Gastrocnemius medialis (tissue), 4 donors: Measurements from ENCODE around the gene SMARCA5. TPM values are rescaled to one million over a fixed set of nuclear protein-coding genes. Genes with fewer than 3 reads are reported as not detected.

Source experiments
- ATAC-seq, 2 donors: fragments of 150-250 bp; one replicate each; pipeline ENCODE4 v1.9.1; 2016
- DNase-seq, 2 donors: peaks; one replicate each; pipeline ENCODE4 v3.0.0-alpha.2; 2019
- H3K27ac ChIP-seq, 4 donors: fragments of 200-600 bp; sonication (generic); 1 replicate in 1 of 4; 2 replicates in 3 of 4; pipeline ENCODE4 v1.5.1; 2016 to 2018; ENCODE audit warnings: mild to moderate bottlenecking in 2 of 4, moderate library complexity in 1 of 4
- H3K27me3 ChIP-seq, 3 donors: fragments of 200-600 bp; sonication (generic) in 2 of 3; 1 replicate in 1 of 3; 2 replicates in 2 of 3; pipeline versions ENCODE4 v1.5.1 to v1.6.0; 2016 to 2019; ENCODE audit warnings: mild to moderate bottlenecking in 1 of 3, moderate library complexity in 1 of 3
- H3K36me3 ChIP-seq, 2 donors: fragments of 200-600 bp; sonication (generic) in 1 of 2; one replicate each; pipeline ENCODE4 v1.5.1; 2017 to 2018
- H3K4me1 ChIP-seq, 2 donors: fragments of 200-600 bp; sonication (generic) in 1 of 2; one replicate each; pipeline ENCODE4 v1.5.1; 2016 to 2017; ENCODE audit warnings: mild to moderate bottlenecking in 2 of 2
- H3K4me3 ChIP-seq, 4 donors: fragments of 200-600 bp; sonication (generic) in 3 of 4; 1 replicate in 1 of 4; 2 replicates in 3 of 4; pipeline ENCODE4 v1.5.1; 2016 to 2019; ENCODE audit warnings: mild to moderate bottlenecking in 2 of 4
- H3K9me3 ChIP-seq, 3 donors: fragments of 200-600 bp; sonication (generic) in 2 of 3; 1 replicate in 1 of 3; 2 replicates in 2 of 3; pipeline ENCODE4 v1.5.1; 2016 to 2019
- POLR2A ChIP-seq, 2 donors: fragments of 450-650 bp; IDR thresholded peaks; one replicate each; pipeline ENCODE4 v1.6.1; 2017; ENCODE audit warnings: antibody characterized with exemption in 2 of 2, mild to moderate bottlenecking in 2 of 2, moderate library complexity in 2 of 2
- in situ Hi-C, 4 donors: fragments of 200-750 bp; cut with MboI; loops; one replicate each; pipeline versions ENCODE4 v1.15.0 to v1.8.0; 2017; ENCODE audit warnings: low sequenced_read_pairs in 4 of 4
- intact Hi-C: fragments of 100-400 bp; cut with DNase I; formaldehyde crosslinking; loops from one replicate; pipeline ENCODE4 v1.15.1; 2023; ENCODE audit warnings: low total_unique reads
- total RNA-seq, 4 donors: library from RNA; depleted of rRNA; stranded (reverse); fragments of >200 nt; gene quantifications; one replicate each; pipeline versions ENCODE4 v1.1.0 to v1.2.3, GENCODE V29; 2016
- TF ChIP-seq, protein P1 (sequence below), 5 experiments: fragments of 450-650 bp in 3 of 5; fragments of 200-600 bp in 2 of 5; sonication (generic) in 2 of 5; IDR thresholded peaks in 4 of 5; conservative IDR thresholded peaks in 1 of 5; 1 replicate in 4 of 5; 2 replicates in 1 of 5; pipeline ENCODE4 v1.5.1; 2016 to 2019; ENCODE audit warnings: antibody characterized with exemption in 5 of 5, mild to moderate bottlenecking in 3 of 5, moderate library complexity in 3 of 5

The SMARCA5 gene
- total RNA-seq, 4 donors from 2014 or later = 19.7 to 27.8 (median 26.7) TPM

DNA sequence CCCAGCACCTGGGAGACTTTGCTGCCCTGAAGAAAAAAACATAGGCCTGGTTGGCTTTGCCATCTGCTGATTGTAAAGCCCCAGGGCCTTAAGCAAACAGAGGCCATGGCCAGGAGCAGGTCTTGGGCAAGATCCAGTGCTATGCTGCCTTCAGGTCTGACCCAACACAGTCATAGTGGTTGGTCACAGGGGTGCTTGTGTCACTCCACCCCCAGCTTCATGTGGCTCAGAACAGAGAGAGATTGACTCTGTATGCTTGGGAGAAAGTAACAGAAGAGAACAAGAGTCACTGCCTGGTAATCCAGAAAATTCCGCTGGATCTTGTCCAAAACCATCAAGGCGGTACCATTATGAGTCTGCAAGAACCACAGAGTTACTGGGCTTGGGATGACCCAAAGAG lies 24.4 kb upstream of the SMARCA5 start:
- Histone ChIP-seq H3K4me1 (no peaks in the 10 kb centered on the region), H3K27me3 (no peaks in the 10 kb centered on the region), H3K4me3 (no peak overlapping the region), H3K9me3 (no peaks in the 10 kb centered on the region), H3K36me3 (no peaks in the 10 kb centered on the region), H3K27ac (no peak overlapping the region)
- ATAC-seq (no peak), DNase-seq (no peak)
- in situ Hi-C loops (loop anchor here in 3 of 4 donors (10.0 to 25.0 kb wide), 4 partner anchors 152 to 502 kb away; partner anchors contain the start of gene GAB1 (in 1 of the 3)), intact Hi-C loops (loop anchor here (10.0 kb wide), 1 partner anchor 154 kb away; the partner anchor contains the start of gene GAB1)
- TF ChIP-seq, protein P1, sequence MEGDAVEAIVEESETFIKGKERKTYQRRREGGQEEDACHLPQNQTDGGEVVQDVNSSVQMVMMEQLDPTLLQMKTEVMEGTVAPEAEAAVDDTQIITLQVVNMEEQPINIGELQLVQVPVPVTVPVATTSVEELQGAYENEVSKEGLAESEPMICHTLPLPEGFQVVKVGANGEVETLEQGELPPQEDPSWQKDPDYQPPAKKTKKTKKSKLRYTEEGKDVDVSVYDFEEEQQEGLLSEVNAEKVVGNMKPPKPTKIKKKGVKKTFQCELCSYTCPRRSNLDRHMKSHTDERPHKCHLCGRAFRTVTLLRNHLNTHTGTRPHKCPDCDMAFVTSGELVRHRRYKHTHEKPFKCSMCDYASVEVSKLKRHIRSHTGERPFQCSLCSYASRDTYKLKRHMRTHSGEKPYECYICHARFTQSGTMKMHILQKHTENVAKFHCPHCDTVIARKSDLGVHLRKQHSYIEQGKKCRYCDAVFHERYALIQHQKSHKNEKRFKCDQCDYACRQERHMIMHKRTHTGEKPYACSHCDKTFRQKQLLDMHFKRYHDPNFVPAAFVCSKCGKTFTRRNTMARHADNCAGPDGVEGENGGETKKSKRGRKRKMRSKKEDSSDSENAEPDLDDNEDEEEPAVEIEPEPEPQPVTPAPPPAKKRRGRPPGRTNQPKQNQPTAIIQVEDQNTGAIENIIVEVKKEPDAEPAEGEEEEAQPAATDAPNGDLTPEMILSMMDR (IDR thresholded peaks at IDR 0.05 in 4 of 5, conservative IDR thresholded peaks at IDR 0.05 in 1 of 5) = no peak
- TF ChIP-seq POLR2A (IDR thresholded peaks at IDR 0.05) = no peak

DNA sequence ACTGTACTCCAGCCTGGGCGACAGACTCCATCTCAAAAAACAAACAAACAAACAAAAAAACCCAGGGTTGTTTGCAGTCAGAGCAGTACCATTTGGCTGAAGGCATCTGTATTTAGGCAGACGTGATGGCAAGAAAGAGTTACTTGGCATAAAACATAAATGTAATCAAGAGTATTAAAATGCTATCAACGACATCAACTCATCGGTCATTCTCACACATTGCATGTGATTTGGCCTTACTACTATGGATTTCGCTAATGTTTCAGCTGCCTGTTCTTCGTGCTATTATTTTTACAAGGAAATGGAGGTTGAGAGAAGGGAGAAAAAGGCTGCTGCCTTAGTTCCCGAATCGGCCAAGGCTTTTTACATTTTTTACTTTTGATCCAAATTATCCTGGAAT lies 15.5 kb upstream of the SMARCA5 start:
- no peaks in the 10 kb centered on the region for H3K9me3 ChIP-seq
- DNase-seq (no peak), ATAC-seq (no peak)
- H3K27me3 ChIP-seq = no peaks in the 10 kb centered on the region
- no peak overlapping the region for H3K27ac ChIP-seq
- intact Hi-C loops = no loop called here
- H3K36me3 ChIP-seq = no peaks in the 10 kb centered on the region
- no peaks in the 10 kb centered on the region for H3K4me1 ChIP-seq
- no peak overlapping the region for H3K4me3 ChIP-seq
- no peak for TF ChIP-seq POLR2A (IDR thresholded peaks at IDR 0.05)
- TF ChIP-seq, protein P1 (IDR thresholded peaks at IDR 0.05 in 4 of 5, conservative IDR thresholded peaks at IDR 0.05 in 1 of 5) = no peak
- in situ Hi-C loops = loop anchor here in 1 of 4 donors (25.0 kb wide), 3 partner anchors 161 to 511 kb away; partner anchors contain the start of gene GAB1

DNA sequence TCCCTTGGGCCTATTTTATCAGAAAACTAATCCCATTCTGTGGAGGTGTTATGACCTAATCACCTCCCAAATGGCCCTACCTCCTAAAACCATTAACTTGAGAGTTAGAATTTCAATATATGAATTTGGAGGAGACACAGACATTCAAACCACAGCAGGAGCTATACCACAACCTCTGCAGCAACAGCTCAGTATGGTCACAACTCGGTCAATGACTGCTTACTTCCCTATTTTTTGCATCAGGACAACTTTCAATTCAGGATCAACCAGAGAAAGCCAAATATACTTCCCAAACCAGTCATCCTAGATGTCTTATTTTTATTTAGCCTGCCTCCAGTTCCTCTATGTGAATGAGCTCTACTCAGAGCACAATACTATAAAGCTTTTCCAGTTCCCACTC lies 11.3 kb upstream of the SMARCA5 start:
- Histone ChIP-seq H3K27me3 (no peaks in the 10 kb centered on the region), H3K4me1 (no peaks in the 10 kb centered on the region), H3K9me3 (no peaks in the 10 kb centered on the region), H3K4me3 (no peak overlapping the region), H3K36me3 (no peaks in the 10 kb centered on the region), H3K27ac (no peak overlapping the region)
- ATAC-seq (no peak), DNase-seq (no peak)
- in situ Hi-C loops (no loop called here), intact Hi-C loops (no loop called here)
- TF ChIP-seq, protein P1 (IDR thresholded peaks at IDR 0.05 in 4 of 5, conservative IDR thresholded peaks at IDR 0.05 in 1 of 5) = no peak
- no peak for TF ChIP-seq POLR2A (IDR thresholded peaks at IDR 0.05)

DNA sequence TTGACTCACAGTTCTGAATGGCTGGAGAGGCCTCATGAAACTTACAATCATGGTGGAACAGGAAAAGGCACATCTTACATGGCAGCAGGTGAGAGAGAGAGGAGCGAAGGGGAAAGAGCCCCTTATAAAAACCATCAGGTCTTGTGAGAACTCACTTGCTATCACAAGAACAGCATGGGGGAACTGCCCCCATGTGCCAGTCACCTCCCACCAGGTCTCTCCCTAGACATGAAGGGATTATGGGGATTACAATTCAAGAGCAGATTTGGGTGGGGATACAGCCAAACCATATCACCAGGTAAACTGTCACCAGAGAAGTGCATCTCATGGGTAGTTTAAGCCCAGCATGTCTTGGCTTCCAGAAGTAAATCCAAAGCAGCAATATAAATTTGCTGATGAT lies 7.5 kb upstream of the SMARCA5 start:
- DNase-seq = no peak
- no peak overlapping the region for H3K27ac ChIP-seq
- in situ Hi-C loops = no loop called here
- H3K4me3 ChIP-seq = no peak overlapping the region
- no peaks in the 10 kb centered on the region for H3K27me3 ChIP-seq
- H3K9me3 ChIP-seq = no peaks in the 10 kb centered on the region
- ATAC-seq = no peak
- intact Hi-C loops = no loop called here
- TF ChIP-seq, protein P1 (IDR thresholded peaks at IDR 0.05 in 4 of 5, conservative IDR thresholded peaks at IDR 0.05 in 1 of 5) = no peak
- TF ChIP-seq POLR2A (IDR thresholded peaks at IDR 0.05) = no peak
- H3K4me1 ChIP-seq = no peaks in the 10 kb centered on the region
- no peaks in the 10 kb centered on the region for H3K36me3 ChIP-seq

DNA sequence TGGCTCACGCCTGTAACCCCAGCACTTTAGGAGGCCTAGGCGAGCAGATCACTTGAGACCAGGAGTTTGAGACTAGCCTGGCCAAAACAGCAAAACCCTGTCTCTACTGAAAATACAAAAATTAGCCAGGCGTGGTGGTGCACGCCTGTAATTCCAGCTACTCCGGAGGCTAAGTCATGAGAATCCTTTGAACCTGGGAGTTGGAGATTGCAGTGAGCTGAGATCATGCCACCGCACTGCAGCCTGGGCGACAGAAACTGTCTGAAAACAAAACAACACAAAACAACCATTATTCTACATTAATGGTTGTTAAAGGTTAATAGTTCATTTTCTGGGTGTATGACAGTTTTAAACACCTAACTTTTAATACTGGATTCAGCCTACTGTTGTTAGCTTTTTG lies 1.6 kb upstream of the SMARCA5 start:
- ATAC-seq (no peak), DNase-seq (no peak)
- intact Hi-C loops = loop anchor here (5.0 to 10.0 kb wide), 2 partner anchors 110 to 1583 kb away; partner anchors contain the start of genes ABCE1 and ANAPC10
- H3K27me3 ChIP-seq = no peaks in the 10 kb centered on the region
- H3K27ac ChIP-seq = no peak overlapping the region
- no peaks in the 10 kb centered on the region for H3K9me3 ChIP-seq
- H3K36me3 ChIP-seq = no peaks in the 10 kb centered on the region
- no peak overlapping the region for H3K4me3 ChIP-seq
- in situ Hi-C loops = loop anchor here in 1 of 4 donors (10.0 kb wide), 1 partner anchor 137 kb away; no protein-coding TSS in a partner anchor
- TF ChIP-seq, protein P1 (IDR thresholded peaks at IDR 0.05 in 4 of 5, conservative IDR thresholded peaks at IDR 0.05 in 1 of 5) = no peak
- TF ChIP-seq POLR2A (IDR thresholded peaks at IDR 0.05) = no peak
- H3K4me1 ChIP-seq = peaks cover 24 to 29% of the 10 kb centered on the region in 2 donors
